H9 (cell line): Measurements from ENCODE around the gene CTSW. TPM values are rescaled to one million over a fixed set of nuclear protein-coding genes. Genes with fewer than 3 reads are reported as not detected.

Experiments
- DNase-seq: peaks from one replicate; pipeline ENCODE4 v3.0.0-alpha.2; 2017
- H2AFZ ChIP-seq: one replicate; pipeline ENCODE4 v1.6.1; 2013; ENCODE audit warnings: mild to moderate bottlenecking, low read length, control low read depth, moderate library complexity
- H2AK5ac ChIP-seq: 2 replicates; pipeline ENCODE4 v1.6.1; 2013; ENCODE audit warnings: low read length, control low read depth, mixed read lengths; ENCODE audit not compliant: insufficient read length
- H2BK120ac ChIP-seq: one replicate; pipeline ENCODE4 v1.6.1; 2013; ENCODE audit warnings: low read depth, mild to moderate bottlenecking, low read length, control low read depth, inconsistent platforms; ENCODE audit not compliant: poor library complexity, severe bottlenecking
- H2BK12ac ChIP-seq: 2 replicates; pipeline ENCODE4 v1.6.1; 2013; ENCODE audit warnings: low read length, control low read depth, mixed read lengths, low read depth; ENCODE audit not compliant: insufficient read length
- H2BK15ac ChIP-seq: 2 replicates; pipeline ENCODE4 v1.6.1; 2013; ENCODE audit warnings: low read depth, low read length, control low read depth
- H2BK20ac ChIP-seq: one replicate; pipeline ENCODE4 v1.6.1; 2013; ENCODE audit warnings: low read depth, mild to moderate bottlenecking, low read length, control low read depth, inconsistent platforms; ENCODE audit not compliant: poor library complexity, severe bottlenecking
- H2BK5ac ChIP-seq: 2 replicates; pipeline ENCODE4 v1.6.1; 2013; ENCODE audit warnings: low read length, control low read depth, mixed read lengths; ENCODE audit not compliant: insufficient read length
- H3K14ac ChIP-seq: 2 replicates; pipeline ENCODE4 v1.6.1; 2013; ENCODE audit warnings: low read length, control low read depth; ENCODE audit not compliant: insufficient read depth
- H3K18ac ChIP-seq: 2 replicates; pipeline ENCODE4 v1.6.1; 2013; ENCODE audit warnings: low read depth, mild to moderate bottlenecking, mixed read lengths, low read length, control low read depth; ENCODE audit not compliant: insufficient read length
- H3K23ac ChIP-seq: 2 replicates; pipeline ENCODE4 v1.6.1; 2013; ENCODE audit warnings: low read length, control low read depth, mixed read lengths, low read depth; ENCODE audit not compliant: insufficient read length
- H3K23me2 ChIP-seq: 2 replicates; pipeline ENCODE4 v1.6.1; 2013; ENCODE audit warnings: low read depth, mild to moderate bottlenecking, mixed read lengths, low read length, control low read depth; ENCODE audit not compliant: insufficient read length, poor library complexity, severe bottlenecking
- H3K27ac ChIP-seq: 2 replicates; pipeline ENCODE4 v1.5.1; 2013; ENCODE audit warnings: low read length, control low read depth, mixed read lengths, low read depth; ENCODE audit not compliant: insufficient read length
- H3K27me3 ChIP-seq: 2 replicates; pipeline ENCODE4 v1.6.1; 2013; ENCODE audit warnings: low read length, control low read depth, inconsistent platforms; ENCODE audit not compliant: insufficient read depth
- H3K4ac ChIP-seq: 2 replicates; pipeline ENCODE4 v1.6.1; 2013; ENCODE audit warnings: low read depth, mild to moderate bottlenecking, control low read depth, inconsistent platforms, low read length, moderate library complexity
- H3K4me1 ChIP-seq: 2 replicates; pipeline ENCODE4 v1.6.1; 2013; ENCODE audit warnings: low read length, control low read depth, inconsistent platforms; ENCODE audit not compliant: insufficient read depth
- H3K4me2 ChIP-seq: 2 replicates; pipeline ENCODE4 v1.6.1; 2013; ENCODE audit warnings: low read length, control low read depth, mixed read lengths; ENCODE audit not compliant: insufficient read length, insufficient read depth
- H3K56ac ChIP-seq: 2 replicates; pipeline ENCODE4 v1.6.1; 2013; ENCODE audit warnings: low read depth, mild to moderate bottlenecking, mixed read lengths, low read length, control low read depth; ENCODE audit not compliant: insufficient read length
- H3K79me1 ChIP-seq: 2 replicates; pipeline ENCODE4 v1.6.1; 2013; ENCODE audit warnings: low read depth, mild to moderate bottlenecking, moderate library complexity, low read length, control low read depth, inconsistent platforms; ENCODE audit not compliant: insufficient read depth, poor library complexity, severe bottlenecking
- H3K79me2 ChIP-seq: 2 replicates; pipeline ENCODE4 v1.6.1; 2013; ENCODE audit warnings: low read length, control low read depth, inconsistent platforms; ENCODE audit not compliant: insufficient read depth
- H3K9ac ChIP-seq: 2 replicates; pipeline ENCODE4 v1.6.1; 2013; ENCODE audit warnings: low read length, control low read depth, mixed read lengths; ENCODE audit not compliant: insufficient read length; ENCODE audit errors: extremely low read depth
- H3K9me3 ChIP-seq: one replicate; pipeline ENCODE4 v1.6.1; 2013; ENCODE audit warnings: low read depth, low read length, inconsistent platforms; ENCODE audit not compliant: control insufficient read depth
- H3T11ph ChIP-seq: one replicate; pipeline ENCODE4 v1.6.1; 2013; ENCODE audit warnings: mild to moderate bottlenecking, low read length, control low read depth, inconsistent platforms
- H4K20me1 ChIP-seq: one replicate; pipeline ENCODE4 v1.6.1; 2013; ENCODE audit not compliant: control insufficient read depth, insufficient read length, insufficient read depth
- H4K5ac ChIP-seq: 2 replicates; pipeline ENCODE4 v1.6.1; 2013; ENCODE audit warnings: low read depth, mild to moderate bottlenecking, mixed read lengths, low read length, control low read depth; ENCODE audit not compliant: insufficient read length
- H4K8ac ChIP-seq: replicated peaks from 2 replicates; pipeline ENCODE4 v1.6.1; 2013; ENCODE audit warnings: low read length, control low read depth, mixed read lengths, low read depth; ENCODE audit not compliant: insufficient read length
- H4K91ac ChIP-seq: 2 replicates; pipeline ENCODE4 v1.6.1; 2013; ENCODE audit warnings: low read depth, mild to moderate bottlenecking, moderate library complexity, mixed read lengths, low read length, control low read depth; ENCODE audit not compliant: insufficient read length
- H3K27ac Mint-ChIP-seq, 3 experiments: 2 replicates in 2 of 3; 3 replicates in 1 of 3; pipeline ENCODE4 v1.8.0; 2020 to 2021; ENCODE audit warnings: mixed read lengths in 3 of 3, mild to moderate bottlenecking in 1 of 3, moderate library complexity in 1 of 3
- H3K27me3 Mint-ChIP-seq: 2 replicates; pipeline ENCODE4 v1.8.0; 2021; ENCODE audit warnings: low read depth, mild to moderate bottlenecking, moderate library complexity, mixed read lengths
- H3K36me3 Mint-ChIP-seq, 3 experiments: 2 replicates in 2 of 3; 3 replicates in 1 of 3; pipeline ENCODE4 v1.8.0; 2020 to 2021; ENCODE audit warnings: low read depth in 3 of 3, mixed read lengths in 3 of 3; ENCODE audit not compliant: insufficient read depth in 1 of 3
- H3K4me1 Mint-ChIP-seq, 2 experiments: 2 replicates each; pipeline ENCODE4 v1.8.0; 2020; ENCODE audit warnings: mixed read lengths in 2 of 2
- H3K4me3 Mint-ChIP-seq, 2 experiments: 2 replicates in 1 of 2; 3 replicates in 1 of 2; pipeline ENCODE4 v1.8.0; 2020 to 2021; ENCODE audit warnings: mild to moderate bottlenecking in 2 of 2, mixed read lengths in 2 of 2, moderate library complexity in 1 of 2
- H3K9me3 Mint-ChIP-seq, 2 experiments: 2 replicates in 1 of 2; 3 replicates in 1 of 2; pipeline ENCODE4 v1.8.0; 2020; ENCODE audit warnings: mild to moderate bottlenecking in 2 of 2, mixed read lengths in 2 of 2, moderate library complexity in 1 of 2
- WGBS: extraction: QIAGEN DNeasy Blood & Tissue Kit; methylation state at CpG from one replicate; pipeline ENCODE4 v1.1.7; 2013; ENCODE audit warnings: missing lambda C conversion rate, low lambda C conversion rate, mixed read lengths; ENCODE audit not compliant: insufficient read length; ENCODE audit errors: extremely low coverage; 5-methylcytosine and 5-hydroxymethylcytosine counted together
- total RNA-seq: library from RNA; stranded (reverse); gene quantifications from 2 replicates; pipeline ENCODE4 v1.2.1, GENCODE V29; 2021
- TF ChIP-seq, protein P1 (sequence below): fragments of 200-600 bp; sonication (generic); conservative IDR thresholded peaks from 3 replicates; pipeline ENCODE4 v1.8.0; 2021; ENCODE audit warnings: antibody characterized with exemption, mild to moderate bottlenecking

The CTSW gene
- total RNA-seq, 1 experiment from 2014 or later, result not detected

DNA sequence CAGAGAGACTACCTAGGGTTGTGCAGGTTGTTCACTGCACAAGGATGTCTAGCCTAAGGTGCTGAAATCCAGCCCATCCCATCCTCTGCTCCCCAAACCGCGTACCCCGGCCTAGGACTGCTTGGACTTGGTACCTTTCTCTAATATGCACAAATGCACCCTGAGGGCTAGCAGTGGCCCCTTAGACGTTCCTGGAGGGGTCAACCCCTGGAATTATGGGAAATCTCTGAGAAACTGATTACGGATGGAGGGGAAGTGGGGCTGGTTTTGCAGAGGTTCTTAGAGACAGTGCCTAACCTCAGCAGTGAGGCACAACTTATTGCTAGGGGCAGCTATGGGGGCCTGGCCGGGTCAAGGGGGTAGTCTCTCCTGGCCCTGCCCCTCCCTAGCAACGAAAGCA, 36.8 kb downstream of the CTSW start:
- peaks cover 0 to 7% (median 5%) of the 10 kb centered on the region in 3 experiments; a peak in 5 of 7 replicates for H3K36me3 Mint-ChIP-seq
- no peak overlapping the region for H2BK20ac ChIP-seq
- no peak overlapping the region for H2BK5ac ChIP-seq
- no peak overlapping the region for H2BK15ac ChIP-seq
- no peak overlapping the region for H3K14ac ChIP-seq
- H3K27ac Mint-ChIP-seq, result no peak overlapping the region
- no peak overlapping the region for H3K56ac ChIP-seq
- no CpG with 5 or more reads among the region's 7 CpGs for WGBS
- H4K5ac ChIP-seq, result no peak overlapping the region
- H3K4me1 ChIP-seq, result no peaks in the 10 kb centered on the region; the same call in 1 of the 2 replicates
- H2BK120ac ChIP-seq, result no peak overlapping the region
- no peak overlapping the region for H3K18ac ChIP-seq
- H3K4me3 Mint-ChIP-seq, result peak overlapping the region; percentile 83 to 89; a peak in 2 of 5 replicates
- no peak overlapping the region for H3K23ac ChIP-seq
- no peak overlapping the region for H4K91ac ChIP-seq
- no peak overlapping the region for H2AK5ac ChIP-seq
- no peak overlapping the region for H3K4ac ChIP-seq
- no peaks in the 10 kb centered on the region for H3K9me3 ChIP-seq
- H3K4me1 Mint-ChIP-seq, result peaks cover 24 to 34% of the 10 kb centered on the region in 2 experiments
- H3K4me2 ChIP-seq, result no peak overlapping the region
- H3K27ac ChIP-seq, result no peak overlapping the region
- no peak overlapping the region for H2BK12ac ChIP-seq
- no peaks in the 10 kb centered on the region for H3K27me3 ChIP-seq
- H3K23me2 ChIP-seq, result peaks cover 11% of the 10 kb centered on the region
- no peaks in the 10 kb centered on the region for H3K79me2 ChIP-seq
- no peaks in the 10 kb centered on the region for H3K79me1 ChIP-seq
- DNase-seq, result no peak
- H3K27me3 Mint-ChIP-seq, result peaks cover 7% of the 10 kb centered on the region
- TF ChIP-seq, protein P1, sequence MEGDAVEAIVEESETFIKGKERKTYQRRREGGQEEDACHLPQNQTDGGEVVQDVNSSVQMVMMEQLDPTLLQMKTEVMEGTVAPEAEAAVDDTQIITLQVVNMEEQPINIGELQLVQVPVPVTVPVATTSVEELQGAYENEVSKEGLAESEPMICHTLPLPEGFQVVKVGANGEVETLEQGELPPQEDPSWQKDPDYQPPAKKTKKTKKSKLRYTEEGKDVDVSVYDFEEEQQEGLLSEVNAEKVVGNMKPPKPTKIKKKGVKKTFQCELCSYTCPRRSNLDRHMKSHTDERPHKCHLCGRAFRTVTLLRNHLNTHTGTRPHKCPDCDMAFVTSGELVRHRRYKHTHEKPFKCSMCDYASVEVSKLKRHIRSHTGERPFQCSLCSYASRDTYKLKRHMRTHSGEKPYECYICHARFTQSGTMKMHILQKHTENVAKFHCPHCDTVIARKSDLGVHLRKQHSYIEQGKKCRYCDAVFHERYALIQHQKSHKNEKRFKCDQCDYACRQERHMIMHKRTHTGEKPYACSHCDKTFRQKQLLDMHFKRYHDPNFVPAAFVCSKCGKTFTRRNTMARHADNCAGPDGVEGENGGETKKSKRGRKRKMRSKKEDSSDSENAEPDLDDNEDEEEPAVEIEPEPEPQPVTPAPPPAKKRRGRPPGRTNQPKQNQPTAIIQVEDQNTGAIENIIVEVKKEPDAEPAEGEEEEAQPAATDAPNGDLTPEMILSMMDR, result no peak
- no peak overlapping the region for H4K8ac ChIP-seq
- H3T11ph ChIP-seq, result no peak overlapping the region
- H3K9me3 Mint-ChIP-seq, result no peaks in the 10 kb centered on the region; a peak in 1 of 5 replicates
- H3K9ac ChIP-seq, result no peak overlapping the region
- no peak overlapping the region for H2AFZ ChIP-seq
- no peaks in the 10 kb centered on the region for H4K20me1 ChIP-seq
